Thyroid gland (tissue), 4 donors: ENCODE data around the gene MAPK8. TPM values are rescaled to one million over a fixed set of nuclear protein-coding genes. Genes with fewer than 3 reads are reported as not detected.

Source experiments
- DNase-seq, 2 donors: peaks; one replicate each; pipeline ENCODE4 v3.0.0-alpha.2; 2019
- H3K27ac ChIP-seq, 3 donors: fragments of 200-600 bp; sonication (generic); 1 replicate in 2 of 3; 2 replicates in 1 of 3; pipeline ENCODE4 v1.5.1; 2016 to 2019; ENCODE audit warnings: mild to moderate bottlenecking in 1 of 3, moderate library complexity in 1 of 3
- H3K27me3 ChIP-seq: fragments of 200-600 bp; sonication (generic); one replicate; pipeline ENCODE4 v1.5.1; 2019
- H3K36me3 ChIP-seq, 2 donors: fragments of 200-600 bp; sonication (generic); one replicate each; pipeline ENCODE4 v1.5.1; 2016 to 2019
- H3K4me1 ChIP-seq, 2 donors: fragments of 200-600 bp; sonication (generic); one replicate each; pipeline ENCODE4 v1.5.1; 2017 to 2019
- H3K4me3 ChIP-seq, 3 donors: fragments of 200-600 bp; sonication (generic); replicated peaks in 1 of 3; 1 replicate in 2 of 3; 2 replicates in 1 of 3; pipeline ENCODE4 v1.5.1; 2016; ENCODE audit warnings: mild to moderate bottlenecking in 1 of 3
- H3K9me3 ChIP-seq: fragments of 200-600 bp; sonication (generic); one replicate; pipeline ENCODE4 v1.5.1; 2017
- POLR2A ChIP-seq, 2 donors: fragments of 450-650 bp; IDR thresholded peaks; one replicate each; pipeline ENCODE4 v1.6.1; 2017; ENCODE audit warnings: antibody characterized with exemption in 2 of 2, mild to moderate bottlenecking in 2 of 2, moderate library complexity in 1 of 2
- WGBS, 2 donors: methylation state at CpG; one replicate each; pipeline ENCODE4 v1.1.5; 2017; 5-methylcytosine and 5-hydroxymethylcytosine counted together
- intact Hi-C: fragments of 100-400 bp; cut with DNase I; formaldehyde crosslinking; loops from one replicate; pipeline ENCODE4 v1.15.1; 2023
- total RNA-seq, 4 donors: library from RNA; depleted of rRNA; stranded (reverse); fragments of >200 nt; gene quantifications; one replicate each; pipeline ENCODE4 v1.2.3, GENCODE V29; 2016
- TF ChIP-seq, protein P1 (sequence below), 6 experiments: fragments of 200-600 bp in 3 of 6; fragments of 450-650 bp in 3 of 6; sonication (generic) in 3 of 6; IDR thresholded peaks; one replicate each; pipeline ENCODE4 v1.5.1; 2016 to 2019; ENCODE audit warnings: antibody characterized with exemption in 6 of 6, mild to moderate bottlenecking in 2 of 6, inconsistent platforms in 1 of 6, moderate library complexity in 1 of 6

The MAPK8 gene
- total RNA-seq, 4 donors from 2014 or later = 76.2 to 165 (median 99.0) TPM

DNA sequence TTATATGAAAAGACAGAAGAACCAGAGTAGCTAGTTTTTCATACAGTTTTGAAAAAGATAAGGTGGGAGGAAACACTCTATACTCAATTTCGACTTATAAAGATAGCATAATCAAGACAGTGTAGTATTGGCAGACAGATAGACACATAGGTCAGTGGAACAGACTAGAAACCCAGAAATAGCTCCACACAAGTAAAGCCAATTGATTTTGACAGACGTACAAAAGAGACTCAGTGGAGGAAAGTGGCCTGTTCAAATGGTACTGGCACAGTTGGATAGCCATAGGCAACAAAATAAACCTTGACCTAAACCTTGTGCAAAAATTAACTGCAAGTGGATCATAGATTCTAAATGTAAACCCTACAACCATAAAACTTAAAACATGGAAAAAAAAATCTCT is 46.8 kb downstream of the MAPK8 start:
- Histone ChIP-seq H3K4me3 (no peak overlapping the region), H3K9me3 (no peaks in the 10 kb centered on the region), H3K27ac (no peak overlapping the region), H3K36me3 (no peaks in the 10 kb centered on the region), H3K27me3 (no peaks in the 10 kb centered on the region), H3K4me1 (no peaks in the 10 kb centered on the region)
- 86 to 92% methylated on average over 2 of the region's 2 CpGs for WGBS, 2 donors
- no peak for TF ChIP-seq POLR2A (IDR thresholded peaks at IDR 0.05)
- TF ChIP-seq, protein P1, sequence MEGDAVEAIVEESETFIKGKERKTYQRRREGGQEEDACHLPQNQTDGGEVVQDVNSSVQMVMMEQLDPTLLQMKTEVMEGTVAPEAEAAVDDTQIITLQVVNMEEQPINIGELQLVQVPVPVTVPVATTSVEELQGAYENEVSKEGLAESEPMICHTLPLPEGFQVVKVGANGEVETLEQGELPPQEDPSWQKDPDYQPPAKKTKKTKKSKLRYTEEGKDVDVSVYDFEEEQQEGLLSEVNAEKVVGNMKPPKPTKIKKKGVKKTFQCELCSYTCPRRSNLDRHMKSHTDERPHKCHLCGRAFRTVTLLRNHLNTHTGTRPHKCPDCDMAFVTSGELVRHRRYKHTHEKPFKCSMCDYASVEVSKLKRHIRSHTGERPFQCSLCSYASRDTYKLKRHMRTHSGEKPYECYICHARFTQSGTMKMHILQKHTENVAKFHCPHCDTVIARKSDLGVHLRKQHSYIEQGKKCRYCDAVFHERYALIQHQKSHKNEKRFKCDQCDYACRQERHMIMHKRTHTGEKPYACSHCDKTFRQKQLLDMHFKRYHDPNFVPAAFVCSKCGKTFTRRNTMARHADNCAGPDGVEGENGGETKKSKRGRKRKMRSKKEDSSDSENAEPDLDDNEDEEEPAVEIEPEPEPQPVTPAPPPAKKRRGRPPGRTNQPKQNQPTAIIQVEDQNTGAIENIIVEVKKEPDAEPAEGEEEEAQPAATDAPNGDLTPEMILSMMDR (IDR thresholded peaks at IDR 0.05) = no peak
- intact Hi-C loops = no loop called here
- DNase-seq = no peak

DNA sequence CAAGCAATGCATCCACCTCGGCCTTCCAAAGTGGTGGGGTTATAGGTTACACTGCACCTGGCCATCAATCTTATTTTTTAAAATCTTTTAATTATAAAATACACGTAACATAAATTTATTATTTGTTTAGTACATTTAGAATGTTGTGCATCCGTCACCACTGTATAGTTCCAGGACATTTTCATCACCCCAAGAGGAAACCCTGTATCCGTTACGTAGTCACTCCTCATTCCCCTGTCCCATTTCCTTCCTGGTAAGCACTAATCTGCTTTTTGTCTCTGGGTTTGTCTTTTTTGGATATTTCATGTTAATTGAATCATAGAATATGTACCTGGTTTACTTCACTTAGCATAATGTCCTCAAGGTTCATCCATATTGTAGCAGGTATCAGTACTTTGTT is 51.2 kb downstream of the MAPK8 start:
- WGBS, 2 donors = 81 to 91% methylated on average over 5 of the region's 5 CpGs

DNA sequence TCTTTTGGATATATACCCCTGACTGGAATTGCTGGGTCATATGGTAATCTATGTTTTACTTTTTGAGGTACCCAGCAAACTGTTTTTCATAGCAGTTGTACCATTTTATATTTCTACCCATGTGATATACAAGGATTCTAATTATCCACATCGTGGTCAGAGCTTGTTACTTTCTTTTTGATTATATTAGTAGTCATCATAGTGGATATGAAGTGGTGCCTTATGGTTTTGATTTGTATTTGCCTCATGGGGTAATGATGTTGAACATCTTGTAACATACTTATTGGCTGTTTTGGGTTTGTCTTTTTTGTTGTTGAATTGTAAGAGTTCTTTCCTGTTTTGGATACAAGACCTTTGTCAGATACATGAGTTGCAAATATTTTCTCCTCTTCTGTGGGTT is 51.7 kb downstream of the MAPK8 start:
- 88 to 95% methylated on average over 1 of the region's 1 CpG for WGBS, 2 donors
- intact Hi-C loops = no loop called here
- TF ChIP-seq, protein P1 (IDR thresholded peaks at IDR 0.05) = no peak
- no peak for TF ChIP-seq POLR2A (IDR thresholded peaks at IDR 0.05)
- Histone ChIP-seq H3K4me1 (peaks cover 7 to 13% of the 10 kb centered on the region in 2 donors), H3K36me3 (no peaks in the 10 kb centered on the region), H3K9me3 (no peaks in the 10 kb centered on the region), H3K27ac (no peak overlapping the region), H3K4me3 (no peak overlapping the region), H3K27me3 (no peaks in the 10 kb centered on the region)
- no peak for DNase-seq

More for the DNA sequence above, 51.2 kb downstream of the MAPK8 start:
- Histone ChIP-seq H3K27me3 (no peaks in the 10 kb centered on the region), H3K4me3 (no peak overlapping the region), H3K9me3 (no peaks in the 10 kb centered on the region), H3K36me3 (no peaks in the 10 kb centered on the region), H3K27ac (no peak overlapping the region), H3K4me1 (peaks cover 7 to 13% of the 10 kb centered on the region in 2 donors)
- intact Hi-C loops = no loop called here
- DNase-seq = no peak
- TF ChIP-seq, protein P1 (IDR thresholded peaks at IDR 0.05) = no peak
- no peak for TF ChIP-seq POLR2A (IDR thresholded peaks at IDR 0.05)

DNA sequence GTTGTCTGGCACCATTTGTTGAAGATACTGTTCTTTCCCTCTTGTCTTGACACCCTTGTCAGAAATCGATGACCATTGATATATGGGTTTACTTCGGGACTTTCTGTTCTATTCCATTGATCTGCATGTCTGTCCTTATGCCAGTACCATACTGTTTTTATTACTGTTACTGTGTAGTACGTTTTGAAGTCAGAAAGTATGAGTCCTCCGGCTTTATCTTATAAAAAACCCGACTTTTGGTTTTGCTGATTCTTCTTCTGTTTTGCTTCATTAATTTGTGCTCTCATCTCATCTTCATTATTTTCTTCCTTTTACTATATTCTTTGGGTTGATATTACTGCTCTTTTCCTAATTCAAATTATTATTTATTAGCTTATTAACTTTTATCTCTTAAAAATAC is 52.4 kb downstream of the MAPK8 start:
- no peak for TF ChIP-seq POLR2A (IDR thresholded peaks at IDR 0.05)
- TF ChIP-seq, protein P1 (IDR thresholded peaks at IDR 0.05) = no peak
- no peaks in the 10 kb centered on the region for H3K36me3 ChIP-seq
- H3K4me3 ChIP-seq = no peak overlapping the region
- no peaks in the 10 kb centered on the region for H3K9me3 ChIP-seq
- DNase-seq = no peak
- 96 to 97% methylated on average over 5 of the region's 5 CpGs for WGBS, 2 donors
- intact Hi-C loops = no loop called here
- H3K27me3 ChIP-seq = no peaks in the 10 kb centered on the region
- no peak overlapping the region for H3K27ac ChIP-seq
- H3K4me1 ChIP-seq = peaks cover 9 to 14% of the 10 kb centered on the region in 2 donors

DNA sequence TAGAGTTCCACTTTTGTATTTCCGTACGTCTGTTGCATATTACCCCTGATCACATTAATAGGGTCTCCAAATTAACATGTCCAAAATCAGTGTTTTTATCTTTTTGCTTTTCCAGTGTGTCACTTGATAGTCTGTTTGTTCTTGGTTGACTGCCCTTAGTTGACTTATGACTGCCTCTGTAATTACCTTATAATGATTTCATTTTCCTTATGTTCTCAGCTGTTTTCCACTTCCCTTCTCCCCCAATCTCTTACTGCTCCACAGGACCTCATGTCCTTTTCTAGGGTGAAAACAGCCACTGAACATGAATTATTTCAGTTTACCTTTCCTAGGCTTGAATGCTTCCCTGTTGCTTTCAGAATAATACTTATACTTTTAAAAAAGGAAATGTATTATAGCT is 54.7 kb downstream of the MAPK8 start:
- Histone ChIP-seq H3K4me3 (no peak overlapping the region), H3K9me3 (no peaks in the 10 kb centered on the region), H3K36me3 (no peaks in the 10 kb centered on the region), H3K27me3 (no peaks in the 10 kb centered on the region), H3K27ac (peak overlapping the region in 1 of 3 donors; percentile 3), H3K4me1 (peaks cover 28 to 35% of the 10 kb centered on the region in 2 donors)
- intact Hi-C loops = loop anchor here (5.0 kb wide), 1 partner anchor 296 kb away; no protein-coding TSS in a partner anchor
- no peak for DNase-seq
- WGBS, 2 donors = 72 to 88% methylated on average over 2 of the region's 2 CpGs
- TF ChIP-seq, protein P1 (IDR thresholded peaks at IDR 0.05) = no peak
- TF ChIP-seq POLR2A (IDR thresholded peaks at IDR 0.05) = no peak
